Ishikawa (cell line): Measurements from ENCODE around the gene PRSS33.

Experiments
- CEBPB ChIP-seq: IDR thresholded peaks from 2 replicates; pipeline ENCODE4 v1.6.1; 2012
- CREB1 ChIP-seq: IDR thresholded peaks from 2 replicates; pipeline ENCODE4 v1.6.1; 2012; ENCODE audit warnings: low read depth
- EGR1 ChIP-seq: IDR thresholded peaks from 2 replicates; pipeline ENCODE4 v1.6.1; 2012
- EP300 ChIP-seq: IDR thresholded peaks from 2 replicates; pipeline ENCODE4 v1.6.1; 2012; ENCODE audit warnings: borderline replicate concordance
- FOXM1 ChIP-seq: IDR thresholded peaks from 2 replicates; pipeline ENCODE4 v1.6.1; 2012; ENCODE audit warnings: low read depth, borderline replicate concordance
- NFIC ChIP-seq: IDR thresholded peaks from 2 replicates; pipeline ENCODE4 v1.6.1; 2012
- RAD21 ChIP-seq: IDR thresholded peaks from 2 replicates; pipeline ENCODE4 v1.6.1; 2012; ENCODE audit warnings: low read depth
- TAF1 ChIP-seq: IDR thresholded peaks from 2 replicates; pipeline ENCODE4 v1.6.1; 2012; ENCODE audit warnings: low read depth, mild to moderate bottlenecking
- TCF12 ChIP-seq: IDR thresholded peaks from 2 replicates; pipeline ENCODE4 v1.6.1; 2012; ENCODE audit warnings: low read depth
- TEAD4 ChIP-seq: IDR thresholded peaks from 2 replicates; pipeline ENCODE4 v1.6.1; 2012
- YY1 ChIP-seq: IDR thresholded peaks from 2 replicates; pipeline ENCODE4 v1.6.1; 2012; ENCODE audit warnings: low read depth
- ZBTB7A ChIP-seq: IDR thresholded peaks from 2 replicates; pipeline ENCODE4 v1.6.1; 2012; ENCODE audit warnings: low read depth
- TF ChIP-seq, protein P1 (sequence below): IDR thresholded peaks from 2 replicates; pipeline ENCODE4 v1.6.1; 2012
- TF ChIP-seq, protein P2 (sequence below): IDR thresholded peaks from 2 replicates; pipeline ENCODE4 v1.6.1; 2012
- TF ChIP-seq, protein P3 (sequence below): IDR thresholded peaks from 2 replicates; pipeline ENCODE4 v1.6.1; 2012; ENCODE audit warnings: low read depth, mild to moderate bottlenecking

Gene PRSS33

DNA sequence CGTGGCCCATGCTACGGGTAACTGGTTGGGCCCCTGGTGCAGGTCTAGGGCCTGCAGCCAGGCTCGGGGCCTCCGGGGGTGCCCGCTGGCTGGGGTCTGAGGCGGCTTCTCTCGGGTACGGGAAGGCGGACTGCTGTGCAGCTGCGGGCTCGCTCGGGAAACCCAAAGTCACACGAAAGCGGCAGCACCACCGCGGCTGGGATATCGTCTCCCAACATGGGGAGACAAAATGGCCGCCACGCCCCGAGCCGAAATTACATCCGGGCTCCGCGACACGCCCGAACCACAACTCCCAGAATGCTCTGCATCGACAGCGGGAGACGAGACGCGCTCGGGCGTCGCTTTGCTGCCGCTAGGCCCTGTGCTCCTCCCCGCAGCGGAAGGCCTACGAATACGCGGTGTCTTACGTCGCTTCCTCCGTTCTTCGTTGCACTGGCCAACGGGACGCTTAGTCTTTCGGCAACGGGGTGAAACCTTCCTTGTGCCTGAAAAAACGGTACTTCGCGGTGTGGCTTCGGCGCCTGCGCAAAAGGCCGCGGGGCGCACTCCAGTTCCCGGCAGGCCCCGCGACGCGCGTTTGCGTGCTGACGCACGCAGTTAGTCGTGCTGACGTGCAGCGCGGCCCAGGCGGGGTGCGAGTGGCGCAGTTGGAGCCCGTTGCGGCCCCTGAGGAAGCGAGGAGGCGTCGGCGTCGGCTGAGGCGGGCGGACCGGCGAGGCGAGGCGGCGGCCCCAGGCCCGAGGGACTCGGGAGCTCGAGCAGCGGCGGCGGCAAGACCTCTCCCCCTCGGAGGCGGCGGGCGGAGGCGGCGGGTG is 35.1 kb downstream of the PRSS33 start, which contains the start of gene SRRM2:
SRRM2 (plus strand) TSS at position 604 of the 815 bp plus-strand sequence. CDS start 3,727 bp downstream, outside the sequence.
- TF ChIP-seq RAD21, result no peak
- 0 out of 2 replicates have a peak, but pooled peaks have one; percentile 45 for TF ChIP-seq NFIC
- TF ChIP-seq YY1, result peak; percentile 96
- 0 out of 2 replicates have a peak, but pooled peaks have one; percentile 18 for TF ChIP-seq ZBTB7A
- no peak for TF ChIP-seq FOXM1
- peak; percentile 63; the same call in 1 of the 2 replicates for TF ChIP-seq TAF1
- TF ChIP-seq TCF12, result no peak
- TF ChIP-seq CEBPB, result no peak
- peak; percentile 61; the same call in 1 of the 2 replicates for TF ChIP-seq EGR1
- TF ChIP-seq CREB1, result peak; percentile 88
- TF ChIP-seq, protein P1, sequence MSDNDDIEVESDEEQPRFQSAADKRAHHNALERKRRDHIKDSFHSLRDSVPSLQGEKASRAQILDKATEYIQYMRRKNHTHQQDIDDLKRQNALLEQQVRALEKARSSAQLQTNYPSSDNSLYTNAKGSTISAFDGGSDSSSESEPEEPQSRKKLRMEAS, result peak; percentile 97
- TF ChIP-seq TEAD4, result peak; percentile 36; the same call in 1 of the 2 replicates

DNA sequence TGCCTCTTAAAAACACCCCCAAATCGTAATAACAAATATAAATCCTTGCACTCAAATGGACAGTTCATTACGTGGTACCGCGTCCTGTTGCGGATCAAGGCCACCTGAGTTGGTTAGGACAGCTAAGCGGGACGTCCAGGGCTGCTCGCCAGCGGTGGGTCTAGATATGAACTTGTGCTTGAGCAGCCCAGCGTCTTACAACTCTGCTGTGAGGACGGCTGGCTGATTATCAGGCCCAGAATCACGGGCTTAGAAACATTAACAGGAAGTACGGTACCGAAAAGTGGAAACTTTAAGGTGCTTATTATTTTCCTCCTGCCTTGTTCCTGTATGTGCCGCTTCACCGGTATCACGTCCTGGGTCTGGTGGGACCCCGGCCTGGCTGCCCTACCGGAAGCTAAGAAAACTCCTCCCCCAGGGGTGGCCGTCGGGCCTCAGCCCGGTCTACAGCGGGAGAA is 35.8 kb downstream of the PRSS33 start:
- no peak for TF ChIP-seq FOXM1
- TF ChIP-seq, protein P2, sequence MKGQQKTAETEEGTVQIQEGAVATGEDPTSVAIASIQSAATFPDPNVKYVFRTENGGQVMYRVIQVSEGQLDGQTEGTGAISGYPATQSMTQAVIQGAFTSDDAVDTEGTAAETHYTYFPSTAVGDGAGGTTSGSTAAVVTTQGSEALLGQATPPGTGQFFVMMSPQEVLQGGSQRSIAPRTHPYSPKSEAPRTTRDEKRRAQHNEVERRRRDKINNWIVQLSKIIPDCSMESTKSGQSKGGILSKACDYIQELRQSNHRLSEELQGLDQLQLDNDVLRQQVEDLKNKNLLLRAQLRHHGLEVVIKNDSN, result no peak
- TF ChIP-seq ZBTB7A, result no peak

DNA sequence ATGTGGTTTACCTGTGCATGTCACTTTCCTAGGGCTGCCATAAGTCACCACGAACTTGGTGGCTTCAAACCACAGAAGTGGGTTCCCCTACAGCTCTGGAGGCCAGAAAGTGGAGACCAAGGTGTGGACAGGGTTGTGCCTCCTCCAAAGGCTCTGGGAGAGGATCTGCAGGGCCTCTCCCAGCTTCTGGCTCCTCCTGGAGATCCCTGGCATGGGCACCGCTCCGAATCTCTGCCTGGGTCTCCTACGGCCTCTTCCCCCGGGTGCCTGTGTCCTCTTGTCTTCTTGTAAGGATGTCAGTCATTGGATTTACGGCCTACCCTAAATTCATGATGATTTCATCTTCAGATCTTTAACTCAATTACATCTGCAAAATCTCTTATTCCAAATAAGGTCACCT is 37.4 kb downstream of the PRSS33 start:
- TF ChIP-seq, protein P2, result no peak
- TF ChIP-seq TAF1, result no peak
- TF ChIP-seq EP300, result no peak
- no peak for TF ChIP-seq CREB1
- TF ChIP-seq TEAD4, result no peak

DNA sequence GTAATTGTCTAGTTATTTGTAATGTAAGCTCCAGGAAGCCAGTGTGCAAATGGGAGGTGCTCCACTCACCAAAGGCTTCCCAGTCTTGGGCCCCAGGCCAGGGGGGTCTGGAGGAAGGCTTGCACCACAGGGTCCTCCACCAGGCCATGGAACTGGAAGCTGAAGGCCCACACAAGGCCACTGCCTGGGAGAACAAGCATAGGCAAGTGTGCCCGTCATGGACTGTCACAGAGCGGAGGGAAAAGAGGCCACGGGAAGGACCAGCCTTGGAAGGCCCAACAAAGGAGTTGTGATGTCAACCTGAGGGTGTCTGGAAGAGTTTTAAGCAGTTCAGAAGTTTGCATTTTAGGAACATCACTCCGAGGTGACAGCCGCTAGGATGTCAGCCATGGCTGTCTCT is 37.9 kb downstream of the PRSS33 start:
- TF ChIP-seq, protein P2, result no peak
- TF ChIP-seq EGR1 (no peak), YY1 (no peak), CEBPB (no peak), RAD21 (no peak), ZBTB7A (no peak), TEAD4 (no peak), CREB1 (no peak), TAF1 (no peak), NFIC (no peak), FOXM1 (no peak), TCF12 (no peak), EP300 (no peak)
- TF ChIP-seq, protein P3, sequence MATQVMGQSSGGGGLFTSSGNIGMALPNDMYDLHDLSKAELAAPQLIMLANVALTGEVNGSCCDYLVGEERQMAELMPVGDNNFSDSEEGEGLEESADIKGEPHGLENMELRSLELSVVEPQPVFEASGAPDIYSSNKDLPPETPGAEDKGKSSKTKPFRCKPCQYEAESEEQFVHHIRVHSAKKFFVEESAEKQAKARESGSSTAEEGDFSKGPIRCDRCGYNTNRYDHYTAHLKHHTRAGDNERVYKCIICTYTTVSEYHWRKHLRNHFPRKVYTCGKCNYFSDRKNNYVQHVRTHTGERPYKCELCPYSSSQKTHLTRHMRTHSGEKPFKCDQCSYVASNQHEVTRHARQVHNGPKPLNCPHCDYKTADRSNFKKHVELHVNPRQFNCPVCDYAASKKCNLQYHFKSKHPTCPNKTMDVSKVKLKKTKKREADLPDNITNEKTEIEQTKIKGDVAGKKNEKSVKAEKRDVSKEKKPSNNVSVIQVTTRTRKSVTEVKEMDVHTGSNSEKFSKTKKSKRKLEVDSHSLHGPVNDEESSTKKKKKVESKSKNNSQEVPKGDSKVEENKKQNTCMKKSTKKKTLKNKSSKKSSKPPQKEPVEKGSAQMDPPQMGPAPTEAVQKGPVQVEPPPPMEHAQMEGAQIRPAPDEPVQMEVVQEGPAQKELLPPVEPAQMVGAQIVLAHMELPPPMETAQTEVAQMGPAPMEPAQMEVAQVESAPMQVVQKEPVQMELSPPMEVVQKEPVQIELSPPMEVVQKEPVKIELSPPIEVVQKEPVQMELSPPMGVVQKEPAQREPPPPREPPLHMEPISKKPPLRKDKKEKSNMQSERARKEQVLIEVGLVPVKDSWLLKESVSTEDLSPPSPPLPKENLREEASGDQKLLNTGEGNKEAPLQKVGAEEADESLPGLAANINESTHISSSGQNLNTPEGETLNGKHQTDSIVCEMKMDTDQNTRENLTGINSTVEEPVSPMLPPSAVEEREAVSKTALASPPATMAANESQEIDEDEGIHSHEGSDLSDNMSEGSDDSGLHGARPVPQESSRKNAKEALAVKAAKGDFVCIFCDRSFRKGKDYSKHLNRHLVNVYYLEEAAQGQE, result no peak
- TF ChIP-seq, protein P1, result no peak

- no peak for TF ChIP-seq TEAD4
- TF ChIP-seq YY1, result no peak
- TF ChIP-seq, protein P3, result no peak
- no peak for TF ChIP-seq CREB1
- TF ChIP-seq RAD21, result no peak
- TF ChIP-seq FOXM1, result no peak
- no peak for TF ChIP-seq EGR1
- TF ChIP-seq, protein P1, result no peak
- no peak for TF ChIP-seq CEBPB
These were observed 38.5 kb downstream of the PRSS33 start for GRCh38 chr16:2748757-2749455.
